GM10266 (cell line): ENCODE results near the gene KRTAP2-4.
"Not testable (repeated sequence)": the region's sequence is repeated elsewhere in the genome, so short reads cannot be mapped to it uniquely, and the experiment has no call there.

Experiments
- DNase-seq: peaks from one replicate; pipeline ENCODE4 v3.0.0; 2012; ENCODE audit errors: extremely low spot score
- CTCF ChIP-seq: IDR thresholded peaks from 2 replicates; pipeline ENCODE4 v1.5.1; 2012; ENCODE audit warnings: mild to moderate bottlenecking, low read depth; ENCODE audit not compliant: control insufficient read depth, insufficient read depth; ENCODE audit errors: missing control alignments

Gene KRTAP2-4

DNA sequence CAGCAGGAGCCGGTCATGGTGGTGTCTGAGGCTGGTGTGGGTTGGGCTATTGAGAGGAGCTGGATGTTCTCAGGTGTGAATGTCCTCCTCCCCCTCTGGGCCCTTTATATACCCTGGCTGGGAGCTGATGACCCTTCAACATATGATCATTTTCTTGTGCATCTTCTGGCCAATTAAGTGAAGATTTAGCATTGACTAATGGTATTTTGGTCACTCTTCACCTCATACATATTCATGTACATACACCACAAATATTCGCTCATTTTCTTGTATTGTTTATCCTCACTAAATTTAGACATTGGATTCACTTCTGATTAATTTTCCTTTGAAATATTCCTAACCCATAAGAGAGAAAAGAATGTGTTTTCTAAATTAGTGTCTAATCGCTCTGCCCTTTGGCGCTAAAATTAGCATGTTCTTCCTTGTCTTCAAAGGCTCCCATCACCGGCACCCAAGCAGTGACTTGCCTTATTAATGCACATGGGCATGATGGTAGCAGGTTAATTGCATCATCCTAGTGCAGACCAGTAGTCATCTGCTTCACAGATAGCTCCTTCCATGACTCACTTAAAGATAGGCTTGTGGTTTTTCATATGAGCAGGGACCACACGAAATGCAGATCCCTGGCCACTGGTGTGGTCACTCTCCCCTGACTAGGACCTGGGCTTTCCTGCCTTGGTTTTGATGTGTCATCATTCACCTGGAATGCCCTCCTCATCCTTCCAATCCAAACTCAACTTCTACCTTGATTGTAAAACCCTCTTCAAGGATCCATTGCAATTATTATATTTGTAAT is at the start of gene KRTAP2-4:
TSS of gene KRTAP2-4 (minus strand) at position 51 of the 796 bp plus-strand sequence. CDS start at position 17, 34 bp downstream.
- no peak for DNase-seq
- TF ChIP-seq CTCF: no peak

DNA sequence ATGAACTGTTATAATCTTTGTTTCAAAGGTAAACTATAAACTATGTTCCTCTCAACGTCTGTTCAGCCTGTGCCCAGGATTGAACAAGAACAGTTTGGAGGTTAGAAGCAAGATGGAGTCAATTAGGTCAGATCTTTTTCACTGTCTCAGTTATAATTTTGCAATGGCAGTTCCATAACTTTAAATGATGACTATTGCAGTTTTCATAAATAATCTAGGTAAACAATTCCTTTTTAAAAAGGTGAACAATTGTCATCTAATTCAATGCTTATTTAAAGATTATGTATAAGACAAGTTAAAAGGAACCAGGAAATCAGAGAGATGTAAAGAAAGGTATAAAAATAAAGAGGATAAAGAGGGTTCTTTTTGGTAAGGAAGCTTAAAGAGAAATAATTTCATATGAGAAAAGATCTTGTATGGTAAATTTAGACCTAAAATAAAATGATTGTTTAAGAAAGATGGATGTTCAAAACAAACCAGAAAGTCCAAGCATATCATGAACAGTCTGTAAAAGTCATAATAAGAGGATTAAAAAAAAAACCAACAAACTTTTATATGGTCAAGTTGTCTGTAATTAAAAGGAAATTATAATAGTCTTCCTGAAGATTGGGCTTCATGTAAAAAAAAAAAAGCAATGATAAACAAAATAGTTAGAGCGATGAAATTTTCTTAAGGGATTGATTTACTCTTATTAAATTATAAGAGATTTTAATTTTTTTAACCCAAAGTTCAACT is 45.6 kb upstream of the KRTAP2-4 start:
- no peak for DNase-seq
- no peak for TF ChIP-seq CTCF

- not testable (repeated sequence) for DNase-seq
These were observed 43.2 kb upstream of the KRTAP2-4 start for GRCh38 chr17:41108728-41109386.

DNA sequence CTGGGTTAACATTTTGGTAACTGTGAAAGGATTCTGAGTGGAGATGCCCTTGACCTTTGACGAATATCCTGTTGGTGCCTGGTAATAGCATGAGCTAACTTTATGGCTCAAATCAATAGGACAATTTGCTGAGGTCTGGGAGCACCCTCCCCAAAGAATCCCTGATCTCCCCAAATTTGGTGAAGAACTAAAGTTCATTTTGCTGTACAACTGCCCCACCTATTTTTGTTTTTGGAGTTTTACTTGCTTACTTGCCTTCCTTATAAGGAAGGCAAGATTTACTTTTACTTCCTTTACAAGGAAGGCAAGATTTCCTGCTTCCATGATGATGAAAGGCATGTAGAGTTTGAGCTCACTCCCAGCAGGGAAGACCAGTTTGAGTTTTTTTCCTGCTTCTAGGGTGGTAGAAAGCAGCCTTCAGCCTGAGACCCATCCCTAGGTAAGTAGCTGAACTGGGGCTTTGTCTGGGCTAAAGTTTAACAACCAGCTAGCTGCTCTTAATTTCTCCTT is 42.3 kb upstream of the KRTAP2-4 start:
- no peak for TF ChIP-seq CTCF

GRCh38 chr17:41105347-41105746 is 39.7 kb upstream of the KRTAP2-4 start, which contains the start of gene KRTAP4-9:
KRTAP4-9 (plus strand) TSS chr17:41105389; CDS start chr17:41105389, 0 bp downstream.
- DNase-seq: not testable (repeated sequence)

More for the DNA sequence above, 42.3 kb upstream of the KRTAP2-4 start:
- no peak for DNase-seq

DNA sequence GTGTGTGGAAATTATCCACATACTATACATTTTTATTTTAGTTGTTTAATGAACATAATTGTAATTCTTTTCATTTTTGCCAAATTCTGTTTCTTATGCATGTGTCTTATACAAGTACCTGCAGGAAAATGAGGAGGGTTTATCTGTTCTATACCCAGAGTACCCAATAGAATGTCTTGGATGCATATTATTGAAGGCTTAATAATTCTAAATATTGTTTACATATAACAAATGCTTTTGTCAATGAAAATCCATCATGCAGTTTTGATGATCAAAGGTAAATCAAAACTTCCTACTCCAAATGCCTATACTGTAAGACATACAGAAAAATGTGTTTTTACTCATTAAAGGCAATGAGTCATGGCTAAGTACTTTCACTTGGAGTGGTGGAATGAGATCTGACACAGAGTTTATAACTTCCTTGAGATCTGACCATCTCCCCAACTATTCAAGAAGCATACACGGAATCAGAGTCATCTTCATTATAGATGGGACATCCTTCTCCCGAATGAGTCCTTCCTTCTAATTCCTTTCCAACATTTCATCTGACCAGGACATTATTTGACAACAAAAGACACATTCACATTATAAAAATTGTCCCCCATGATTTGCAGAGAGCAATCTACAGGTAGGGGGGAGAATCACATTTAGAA is 38.8 kb upstream of the KRTAP2-4 start:
- not testable (repeated sequence) for DNase-seq

- TF ChIP-seq CTCF: no peak
- DNase-seq: no peak
These were observed 38.2 kb upstream of the KRTAP2-4 start for GRCh38 chr17:41103896-41104295.

GRCh38 chr17:41101586-41102259 is 36.0 kb upstream of the KRTAP2-4 start, which contains the start of gene KRTAP4-16:
KRTAP4-16 (minus strand) TSS chr17:41102209; CDS start chr17:41102209, 0 bp downstream.
- no peak for DNase-seq
- TF ChIP-seq CTCF: no peak

DNA sequence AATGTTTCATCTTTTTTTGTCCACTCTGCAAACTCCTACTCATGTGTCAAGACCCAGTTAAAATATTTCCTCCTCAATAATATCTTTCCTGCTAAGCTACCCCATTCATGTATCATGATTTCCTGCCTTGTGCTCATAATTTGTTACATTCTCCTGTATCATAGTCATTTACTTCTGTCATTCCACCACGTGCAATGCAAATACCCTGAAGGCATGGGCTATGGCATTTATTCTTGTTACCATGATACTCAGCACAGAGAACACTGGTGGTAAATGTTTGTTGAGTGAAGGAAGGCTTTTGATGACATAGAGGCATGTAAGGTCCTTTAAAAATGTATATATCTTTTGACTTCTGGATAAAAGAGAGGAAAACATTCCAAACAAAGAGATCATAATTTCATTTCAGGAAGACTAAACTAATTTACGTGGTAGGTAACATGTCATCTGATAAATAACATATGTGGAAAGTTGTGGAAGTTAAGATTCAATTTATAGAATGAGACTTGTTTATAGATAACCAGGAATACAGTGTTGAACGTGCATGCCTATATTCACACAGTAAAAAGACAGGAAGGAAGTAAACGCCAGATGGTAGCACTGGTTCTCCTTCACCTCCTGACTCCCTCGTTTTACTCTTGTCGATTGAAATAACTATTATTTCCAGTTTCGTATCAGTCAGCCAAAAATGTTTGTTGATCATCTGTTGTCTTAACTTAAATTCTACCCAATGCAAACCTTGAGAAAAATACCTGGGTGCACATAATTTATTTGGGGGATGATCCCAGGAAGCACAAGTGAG is 34.2 kb upstream of the KRTAP2-4 start:
- not testable (repeated sequence) for DNase-seq
